Sciatic nerve (tissue), 2 donors: ENCODE data around the gene SPAG5. TPM values are rescaled to one million over a fixed set of nuclear protein-coding genes. Genes with fewer than 3 reads are reported as not detected.

Source experiments
- ATAC-seq: fragments of 200-7000 bp; cut with Tn5 transposase; one replicate; pipeline ENCODE4 v1.9.1; 2020; ENCODE audit warnings: mild to moderate bottlenecking, moderate library complexity
- DNase-seq: peaks from one replicate; pipeline ENCODE4 v3.0.0-alpha.2; 2020; ENCODE audit warnings: low spot score
- intact Hi-C: fragments of 100-400 bp; cut with DNase I; formaldehyde crosslinking; loops from one replicate; pipeline ENCODE4 v1.14.2; 2022
- total RNA-seq: library from RNA; stranded (reverse); fragmentation: NEBNext Ultra II Directional; extraction: Animal tissue kit (Norgen Biotek cat#: 25700); gene quantifications from one replicate; pipeline ENCODE4 v1.2.1, GENCODE V29; 2021
- donor health status: DM: no; HTN: no; CAD: no.
- donor health status: DM: no; HTN: no; CAD: no.

The SPAG5 gene
- total RNA-seq, 1 donor from 2014 or later = 20.9 TPM

DNA sequence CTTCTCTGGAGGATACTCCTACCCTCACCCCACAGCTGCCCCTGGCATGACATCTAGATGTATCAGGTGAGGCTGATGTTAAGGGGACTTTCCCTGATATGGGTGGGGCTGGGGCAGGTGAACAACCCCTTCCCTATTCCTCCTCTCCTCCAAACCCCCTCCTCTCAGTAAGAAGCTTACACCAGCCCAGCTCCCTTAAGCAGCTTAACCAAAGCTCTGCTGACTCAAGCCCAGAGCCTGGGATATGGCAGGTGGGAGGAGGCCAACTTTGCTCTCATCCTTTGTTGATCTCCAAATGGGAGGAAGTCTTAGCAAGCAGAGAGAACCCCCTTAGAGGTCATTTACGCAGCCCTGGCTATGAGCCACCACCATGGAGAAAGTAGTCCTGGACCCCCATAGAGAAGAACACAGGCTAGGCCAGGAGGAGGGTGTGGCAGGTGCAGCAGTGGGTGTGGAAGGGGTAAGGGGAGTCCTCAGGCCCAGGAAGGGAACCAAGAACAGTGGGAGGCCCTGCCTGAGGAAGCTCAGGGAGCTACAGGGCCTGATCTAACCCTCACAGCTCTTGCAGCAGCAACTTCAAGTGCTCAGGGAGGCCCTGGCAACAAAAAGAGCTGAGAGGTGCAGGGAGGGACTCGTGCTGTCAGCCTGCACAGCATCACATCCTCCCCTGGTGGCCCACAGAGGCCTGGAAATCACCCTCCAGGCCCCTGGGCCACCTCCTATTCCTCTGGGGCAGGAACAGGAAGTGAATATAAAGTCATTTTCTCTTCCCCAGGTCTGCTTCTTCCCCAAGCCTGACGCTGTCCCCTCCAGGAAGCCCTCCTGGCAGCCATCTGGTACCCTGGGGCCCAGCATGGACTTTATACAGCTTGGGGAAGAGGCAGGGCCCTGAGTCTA is 49.3 kb downstream of the SPAG5 start:
- ATAC-seq (no peak), DNase-seq (no peak)
- intact Hi-C loops = no loop called here

GRCh38 chr17:28548417-28549130 is 50.3 kb downstream of the SPAG5 start:
- intact Hi-C loops = no loop called here
- no peak for DNase-seq
- no peak for ATAC-seq

DNA sequence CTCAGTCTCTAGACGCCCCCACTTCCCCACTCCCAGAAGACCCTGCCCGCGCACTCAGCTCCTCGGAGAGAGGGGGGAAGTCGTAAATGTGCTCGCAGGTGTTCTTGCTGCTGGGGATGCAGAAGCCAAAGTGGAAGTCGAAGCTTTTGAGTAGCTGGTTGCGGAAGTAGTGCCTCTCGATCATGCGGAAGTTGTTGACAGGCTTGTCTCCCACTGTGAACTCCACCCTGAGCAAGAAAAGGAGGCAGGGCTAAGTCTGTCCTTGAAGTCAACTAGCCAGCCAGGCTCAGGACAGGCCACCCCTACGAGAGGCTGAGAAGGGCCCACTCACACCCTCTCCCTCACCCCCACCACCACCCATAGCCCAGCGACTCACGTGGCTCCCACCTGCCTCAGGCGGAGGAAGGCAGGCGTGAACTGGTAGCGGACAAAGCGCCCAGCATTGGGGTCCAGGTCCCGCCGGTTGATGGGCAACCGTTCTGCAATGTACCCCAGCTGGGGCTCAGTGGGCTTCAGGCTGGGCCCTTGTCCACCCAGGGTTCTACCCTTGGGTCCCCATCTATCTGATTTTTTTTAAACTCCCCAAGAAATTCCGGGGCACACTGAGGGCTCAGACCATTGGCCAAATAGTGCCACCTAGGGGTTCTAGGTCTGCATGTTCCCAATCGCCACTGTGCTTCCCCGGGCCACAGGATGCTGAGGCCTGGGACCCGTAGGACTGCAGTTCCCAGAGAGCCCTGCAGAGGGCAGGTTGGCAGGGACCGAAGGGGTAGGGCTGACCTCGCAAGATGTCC is 51.0 kb downstream of the SPAG5 start:
- intact Hi-C loops = no loop called here
- peak; percentile 64 for ATAC-seq
- peak; percentile 84 for DNase-seq

DNA sequence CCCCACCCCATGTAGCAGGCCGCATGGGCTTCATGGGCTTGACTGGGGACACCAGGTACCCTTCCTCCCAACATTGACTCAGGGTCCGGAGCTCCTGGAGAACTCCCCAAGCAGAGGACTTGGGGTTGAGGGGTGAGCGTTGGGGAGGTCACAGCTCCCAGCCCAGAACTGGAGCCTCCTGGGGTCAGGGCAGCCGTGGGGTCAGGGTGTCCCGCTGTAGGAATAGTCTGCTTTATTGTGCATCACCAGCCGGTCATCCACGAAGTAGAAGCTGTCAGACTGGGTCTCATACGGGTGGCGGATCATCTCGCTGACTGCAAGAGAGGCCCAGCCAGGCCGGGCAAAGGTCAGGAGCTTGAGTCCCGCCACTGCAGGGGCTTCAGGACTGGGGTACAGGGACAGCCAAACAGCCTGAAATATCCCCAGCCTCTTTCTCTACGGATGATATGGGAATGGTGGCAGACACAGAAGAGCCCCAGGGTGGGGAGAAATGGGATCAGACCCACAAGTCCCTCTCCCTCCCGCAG is 51.7 kb downstream of the SPAG5 start:
- DNase-seq (peak; percentile 41), ATAC-seq (no peak)
- intact Hi-C loops = no loop called here

- no peak for ATAC-seq
- no peak for DNase-seq
- intact Hi-C loops = no loop called here
These were observed 52.9 kb downstream of the SPAG5 start for GRCh38 chr17:28545787-28546415.

- DNase-seq (no peak), ATAC-seq (no peak)
- intact Hi-C loops = no loop called here
These were observed 53.7 kb downstream of the SPAG5 start for GRCh38 chr17:28545141-28545503.

DNA sequence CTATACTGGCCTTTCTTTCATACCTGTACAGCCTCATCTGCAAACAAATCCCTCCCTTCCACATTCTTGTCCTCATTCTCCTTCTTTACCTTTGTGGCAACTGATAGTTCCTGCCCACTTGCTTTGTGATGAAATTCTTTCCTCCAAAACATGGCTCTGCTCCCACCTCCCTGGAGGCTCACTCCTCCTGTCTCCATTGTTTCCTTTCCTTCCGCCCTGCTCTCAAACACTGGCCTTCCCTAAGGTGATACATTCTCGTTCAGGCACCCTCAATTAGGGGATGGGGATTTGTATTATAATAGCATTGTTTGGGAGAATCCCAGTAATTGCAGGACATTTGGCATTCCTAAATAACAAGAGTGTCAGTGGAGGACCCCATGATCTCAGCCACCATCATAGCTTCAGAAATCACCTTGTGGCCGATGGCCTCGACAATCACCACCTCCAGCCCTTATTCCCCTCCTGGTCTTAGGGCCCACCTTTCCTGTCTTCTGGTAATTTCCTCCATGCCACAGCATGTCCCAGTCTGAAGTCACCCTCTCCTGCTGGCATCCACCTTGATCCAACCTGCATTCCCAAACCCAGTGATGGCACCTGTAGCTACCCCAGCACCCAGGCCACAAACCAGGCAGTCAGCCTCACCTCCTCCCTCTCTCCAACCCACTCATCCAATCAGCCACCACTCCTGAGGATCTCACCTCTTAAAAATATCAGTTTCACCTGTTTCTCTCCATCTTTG is 54.3 kb downstream of the SPAG5 start:
- no peak for DNase-seq
- intact Hi-C loops = no loop called here
- ATAC-seq = no peak

DNA sequence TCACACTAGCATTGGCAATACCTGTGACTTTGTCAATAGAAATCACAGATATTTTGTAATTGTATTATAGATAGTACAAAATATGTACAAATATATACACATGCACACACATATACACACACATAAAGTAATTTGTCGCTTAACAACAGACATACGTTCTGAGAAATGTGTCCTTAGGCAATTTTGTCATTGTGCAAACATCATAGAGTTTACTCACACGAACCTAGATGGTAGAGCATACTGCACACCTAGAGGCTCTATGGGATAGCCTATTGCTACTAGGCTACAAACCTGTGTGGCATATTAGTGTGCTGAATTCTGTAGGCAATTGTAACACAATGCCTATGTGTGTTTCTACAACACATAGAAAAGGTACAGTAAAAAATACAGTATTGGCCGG is 57.4 kb downstream of the SPAG5 start:
- intact Hi-C loops = no loop called here
- no peak for DNase-seq
- no peak for ATAC-seq

DNA sequence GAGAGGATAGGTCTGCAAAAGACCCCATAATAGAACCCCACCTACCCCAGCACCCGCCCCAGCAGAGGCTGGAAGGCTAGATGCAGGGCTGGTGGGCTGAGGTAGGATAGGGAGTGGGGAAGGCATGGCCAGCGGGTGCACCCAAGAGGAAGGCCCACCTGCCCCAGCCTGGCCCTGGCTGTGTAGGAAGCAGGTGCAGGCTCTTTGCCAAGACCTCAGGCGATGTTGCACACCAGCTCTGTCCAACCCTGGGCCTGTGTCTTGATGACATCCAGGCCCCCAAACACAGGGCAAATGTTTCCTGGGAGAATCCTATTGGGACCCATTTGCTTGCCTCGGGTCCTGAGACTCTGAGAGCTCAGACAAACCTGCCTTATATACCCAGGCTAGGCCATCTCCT is 58.6 kb downstream of the SPAG5 start:
- ATAC-seq = no peak
- no peak for DNase-seq
- intact Hi-C loops = no loop called here

GRCh38 chr17:28538296-28538895 is 60.4 kb downstream of the SPAG5 start:
- intact Hi-C loops = no loop called here
- DNase-seq (no peak), ATAC-seq (no peak)

DNA sequence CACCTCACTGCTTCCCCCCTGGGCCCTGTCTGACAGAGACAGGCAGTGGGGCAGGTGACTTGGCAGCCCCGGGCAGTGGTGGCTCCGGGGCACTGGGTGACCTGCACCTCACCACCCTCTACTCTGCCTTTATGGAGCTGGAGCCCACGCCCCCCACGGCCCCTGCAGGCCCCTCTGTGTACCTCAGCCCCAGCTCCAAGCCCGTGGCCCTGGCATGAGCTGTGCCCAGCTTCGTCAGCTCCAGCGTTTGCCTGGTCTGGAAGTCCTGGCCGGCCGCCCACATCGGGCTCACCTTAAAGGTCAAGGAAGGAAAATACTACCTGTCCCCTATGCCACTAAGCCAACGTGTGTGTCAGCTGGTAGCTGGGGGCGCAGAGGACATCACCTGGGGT is 61.6 kb downstream of the SPAG5 start:
- DNase-seq (no peak), ATAC-seq (no peak)
- intact Hi-C loops = no loop called here

- DNase-seq (no peak), ATAC-seq (no peak)
- intact Hi-C loops = no loop called here
These were observed 62.1 kb downstream of the SPAG5 start for GRCh38 chr17:28536532-28537218.

DNA sequence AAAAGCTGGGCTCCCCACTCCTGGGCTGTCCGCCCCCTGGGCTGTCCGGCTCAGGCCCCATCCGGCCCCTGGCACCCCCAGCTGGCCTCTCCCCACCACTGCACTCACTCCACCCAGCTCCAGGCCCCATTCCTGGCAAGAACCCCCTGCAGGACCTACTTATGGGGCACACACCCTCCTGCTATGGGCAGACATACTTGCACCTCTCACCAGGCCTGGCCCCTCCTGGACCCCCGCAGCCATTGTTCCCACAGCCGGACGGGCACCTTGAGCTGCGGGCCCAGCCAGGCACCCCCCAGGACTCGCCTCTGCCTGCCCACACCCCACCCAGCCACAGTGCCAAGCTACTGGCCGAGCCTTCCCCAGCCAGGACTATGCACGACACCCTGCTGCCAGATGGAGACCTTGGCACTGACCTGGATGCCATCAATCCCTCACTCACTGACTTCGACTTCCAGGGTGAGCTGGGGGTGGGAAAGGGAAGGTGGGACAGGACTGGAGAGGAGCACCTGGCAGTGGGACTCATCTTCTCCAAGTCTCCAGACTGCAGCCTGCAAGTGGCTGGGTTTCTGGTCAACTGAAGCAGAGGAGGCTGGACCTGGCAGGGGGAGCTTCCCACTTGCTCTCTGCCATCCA is 64.0 kb downstream of the SPAG5 start:
- intact Hi-C loops = no loop called here
- no peak for DNase-seq
- no peak for ATAC-seq

- DNase-seq (no peak), ATAC-seq (no peak)
- intact Hi-C loops = no loop called here
These were observed 65.6 kb downstream of the SPAG5 start for GRCh38 chr17:28533091-28533807.

- intact Hi-C loops = no loop called here
- DNase-seq (no peak), ATAC-seq (no peak)
These were observed 66.5 kb downstream of the SPAG5 start for GRCh38 chr17:28532050-28532960.
